ENCODE measurements around the gene WASF3. TPM values are rescaled to one million over a fixed set of nuclear protein-coding genes. Genes with fewer than 3 reads are reported as not detected.

The WASF3 gene
- total RNA-seq, 2 donors from 2014 or later = 11.8 to 14.4 TPM

DNA sequence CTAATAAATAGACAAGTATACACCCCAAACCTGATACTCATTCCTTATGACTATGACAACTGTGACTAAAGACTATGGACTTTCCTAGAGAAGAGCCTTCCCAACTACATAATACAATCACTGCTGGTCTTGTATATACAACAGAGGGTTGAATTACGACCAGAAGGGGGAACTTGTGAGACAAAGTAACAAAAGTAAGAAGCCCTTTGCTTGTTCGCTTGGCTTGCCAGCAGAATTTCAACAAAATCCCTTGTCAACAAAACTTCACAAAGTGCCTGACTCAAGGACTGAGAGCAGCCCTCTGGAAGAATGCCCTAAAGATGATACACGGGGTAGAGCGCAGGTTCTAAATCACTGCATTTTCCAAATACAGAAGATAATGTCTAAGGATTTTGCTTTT is 99.4 kb downstream of the WASF3 start:
- Histone ChIP-seq H3K27me3 (no peaks in the 10 kb centered on the region), H3K9me3 (no peaks in the 10 kb centered on the region), H3K36me3 (no peaks in the 10 kb centered on the region), H3K27ac (no peak overlapping the region), H3K4me1 (peaks cover 0 to 15% of the 10 kb centered on the region in 2 donors), H3K4me3 (no peak overlapping the region)
- DNase-seq (ENCODE audit: low spot score) = no peak
- TF ChIP-seq, protein P1, sequence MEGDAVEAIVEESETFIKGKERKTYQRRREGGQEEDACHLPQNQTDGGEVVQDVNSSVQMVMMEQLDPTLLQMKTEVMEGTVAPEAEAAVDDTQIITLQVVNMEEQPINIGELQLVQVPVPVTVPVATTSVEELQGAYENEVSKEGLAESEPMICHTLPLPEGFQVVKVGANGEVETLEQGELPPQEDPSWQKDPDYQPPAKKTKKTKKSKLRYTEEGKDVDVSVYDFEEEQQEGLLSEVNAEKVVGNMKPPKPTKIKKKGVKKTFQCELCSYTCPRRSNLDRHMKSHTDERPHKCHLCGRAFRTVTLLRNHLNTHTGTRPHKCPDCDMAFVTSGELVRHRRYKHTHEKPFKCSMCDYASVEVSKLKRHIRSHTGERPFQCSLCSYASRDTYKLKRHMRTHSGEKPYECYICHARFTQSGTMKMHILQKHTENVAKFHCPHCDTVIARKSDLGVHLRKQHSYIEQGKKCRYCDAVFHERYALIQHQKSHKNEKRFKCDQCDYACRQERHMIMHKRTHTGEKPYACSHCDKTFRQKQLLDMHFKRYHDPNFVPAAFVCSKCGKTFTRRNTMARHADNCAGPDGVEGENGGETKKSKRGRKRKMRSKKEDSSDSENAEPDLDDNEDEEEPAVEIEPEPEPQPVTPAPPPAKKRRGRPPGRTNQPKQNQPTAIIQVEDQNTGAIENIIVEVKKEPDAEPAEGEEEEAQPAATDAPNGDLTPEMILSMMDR (IDR thresholded peaks at IDR 0.05) = peak in 1 of 2 donors; percentile 13

DNA sequence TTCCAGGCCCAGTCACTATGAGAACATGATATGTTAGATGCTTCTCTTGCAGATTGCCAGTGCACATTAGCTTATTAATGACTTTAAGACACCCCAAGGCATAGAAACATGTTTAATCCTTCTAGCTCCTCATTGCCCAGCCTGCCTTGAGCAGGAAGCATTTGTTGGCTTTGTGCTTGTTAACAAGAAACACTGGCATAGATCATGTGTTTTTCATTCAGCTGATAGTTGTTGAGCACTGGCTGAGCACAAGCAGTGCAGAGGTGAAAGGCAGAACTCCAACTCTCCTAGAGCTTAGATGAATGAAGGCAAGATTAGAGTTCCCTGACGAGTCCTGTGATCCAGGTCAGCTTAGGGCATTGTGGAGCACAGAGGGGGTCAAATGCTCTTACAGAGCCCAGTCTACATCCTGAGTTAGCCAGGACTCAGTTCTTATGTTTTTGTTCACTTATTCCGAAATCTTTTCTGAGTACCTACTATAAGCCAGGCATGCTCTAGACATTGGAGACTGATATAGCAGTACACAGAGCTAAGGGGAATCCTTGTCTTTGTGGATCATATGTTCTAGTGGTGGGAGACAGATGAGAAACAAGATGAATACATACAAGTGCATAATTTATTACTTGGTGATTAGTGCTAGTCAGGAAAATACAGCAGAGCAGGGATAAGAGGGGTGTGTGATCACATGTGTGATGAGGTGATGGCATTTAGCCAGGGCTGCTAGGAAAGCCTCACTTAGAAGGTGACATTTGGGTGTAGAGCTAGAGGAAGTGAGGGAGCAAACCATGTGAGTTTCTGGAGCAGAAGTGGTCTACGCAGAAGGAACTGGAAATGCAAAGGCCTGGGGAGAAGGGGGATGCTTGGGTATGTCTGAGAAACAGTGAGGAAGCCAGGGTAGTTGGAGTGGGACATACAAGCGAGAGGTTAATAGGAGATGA is 101.2 kb downstream of the WASF3 start:
- no peak for DNase-seq (ENCODE audit: low spot score)
- Histone ChIP-seq H3K36me3 (no peaks in the 10 kb centered on the region), H3K27me3 (no peaks in the 10 kb centered on the region), H3K4me3 (no peak overlapping the region), H3K27ac (peak overlapping the region; percentile 22 to 43), H3K4me1 (peaks cover 0 to 15% of the 10 kb centered on the region in 2 donors), H3K9me3 (no peaks in the 10 kb centered on the region)
- TF ChIP-seq, protein P1 (IDR thresholded peaks at IDR 0.05) = no peak

DNA sequence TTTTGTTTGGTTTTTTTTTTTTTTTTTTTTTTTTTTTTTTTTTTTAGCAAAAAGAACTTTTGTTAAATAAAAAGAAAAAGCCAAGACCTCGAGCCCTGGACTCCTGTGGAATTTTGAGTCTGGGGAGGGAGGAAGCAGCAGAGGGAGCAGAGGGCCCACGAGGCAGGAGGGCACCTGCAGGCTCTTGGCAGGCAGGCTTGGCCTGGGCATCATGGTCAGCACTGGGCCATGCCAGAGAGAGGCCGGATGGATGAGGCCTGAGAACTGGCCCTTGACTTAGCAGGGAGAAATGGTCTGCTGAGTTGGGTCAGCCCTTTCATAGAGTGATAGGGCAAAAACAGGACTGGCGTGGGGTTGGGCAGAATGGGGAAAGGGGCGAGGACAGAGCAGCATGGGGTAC is 102.7 kb downstream of the WASF3 start:
- Histone ChIP-seq H3K36me3 (no peaks in the 10 kb centered on the region), H3K27me3 (no peaks in the 10 kb centered on the region), H3K4me3 (no peak overlapping the region), H3K9me3 (no peaks in the 10 kb centered on the region), H3K27ac (no peak overlapping the region), H3K4me1 (peaks cover 0 to 15% of the 10 kb centered on the region in 2 donors)
- no peak for DNase-seq (ENCODE audit: low spot score)
- TF ChIP-seq, protein P1 (IDR thresholded peaks at IDR 0.05) = no peak

DNA sequence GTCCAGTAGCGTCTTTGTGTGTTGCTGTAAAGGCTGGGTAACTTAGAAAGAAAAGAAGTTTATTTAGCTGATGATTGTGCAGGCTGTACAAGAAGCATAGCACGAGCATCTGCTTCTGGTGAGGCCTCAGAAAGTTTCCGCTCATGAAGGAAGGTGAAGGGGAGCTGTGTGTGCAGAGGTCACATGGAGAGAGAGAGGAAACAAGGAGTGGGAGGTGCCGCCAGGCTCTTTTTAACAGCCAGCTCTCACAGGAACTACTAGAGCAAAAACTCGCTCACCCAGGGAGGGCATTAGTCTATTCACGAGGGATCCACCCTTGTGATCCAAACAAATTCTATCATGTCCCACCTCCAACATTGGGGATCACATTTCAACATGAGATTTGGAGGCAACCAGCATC is 103.3 kb downstream of the WASF3 start:
- H3K36me3 ChIP-seq = no peaks in the 10 kb centered on the region
- H3K4me1 ChIP-seq = peaks cover 0 to 15% of the 10 kb centered on the region in 2 donors
- H3K27ac ChIP-seq = no peak overlapping the region
- no peaks in the 10 kb centered on the region for H3K27me3 ChIP-seq
- DNase-seq (ENCODE audit: low spot score) = no peak
- no peaks in the 10 kb centered on the region for H3K9me3 ChIP-seq
- H3K4me3 ChIP-seq = no peak overlapping the region
- TF ChIP-seq, protein P1 (IDR thresholded peaks at IDR 0.05) = no peak

DNA sequence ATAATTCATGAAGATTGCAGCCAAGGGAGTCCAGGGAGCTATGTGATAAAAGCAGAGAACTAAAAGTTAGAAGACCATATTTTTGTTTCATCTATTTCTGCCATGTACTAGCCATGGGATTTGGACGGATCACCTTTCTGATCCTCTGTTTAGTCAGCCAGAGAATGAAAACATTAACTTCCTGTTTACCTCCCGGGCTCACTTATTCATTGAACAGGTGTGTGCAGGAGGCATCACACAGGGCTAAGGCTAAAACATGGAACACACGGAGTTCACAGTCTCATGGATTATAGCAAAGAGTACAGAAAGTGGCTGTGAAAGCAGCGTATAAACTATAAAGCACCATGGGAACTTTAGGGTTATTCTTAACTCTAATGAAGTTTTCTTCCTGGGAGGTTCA is 106.3 kb downstream of the WASF3 start:
- DNase-seq (ENCODE audit: low spot score) = no peak
- TF ChIP-seq, protein P1 (IDR thresholded peaks at IDR 0.05) = no peak
- Histone ChIP-seq H3K36me3 (no peaks in the 10 kb centered on the region), H3K9me3 (no peaks in the 10 kb centered on the region), H3K4me1 (peaks cover 0 to 11% of the 10 kb centered on the region in 2 donors), H3K4me3 (no peak overlapping the region), H3K27me3 (no peaks in the 10 kb centered on the region), H3K27ac (no peak overlapping the region)

Data from right atrium auricular region (tissue), 2 donors.